Trophoblast cell (in vitro differentiated cells and primary cell): ENCODE data around the gene TRIM3.
A peak's percentile ranks its signal among the peaks of the same experiment; 100 is the strongest.

Experiments used
- DNase-seq, 2 donors: peaks; one replicate each; pipeline ENCODE4 v3.0.0-alpha.2; 2016
- H2AFZ ChIP-seq: 2 replicates; pipeline ENCODE4 v1.6.1; 2013; ENCODE audit warnings: low read length, moderate library complexity, mild to moderate bottlenecking; ENCODE audit not compliant: insufficient read depth, poor library complexity
- H2AK5ac ChIP-seq: 2 replicates; pipeline ENCODE4 v1.6.1; 2013; ENCODE audit warnings: mild to moderate bottlenecking, low read length
- H2BK120ac ChIP-seq: 2 replicates; pipeline ENCODE4 v1.6.1; 2013; ENCODE audit warnings: low read length, mild to moderate bottlenecking, moderate library complexity; ENCODE audit not compliant: insufficient read depth, poor library complexity
- H2BK12ac ChIP-seq: 2 replicates; pipeline ENCODE4 v1.6.1; 2013; ENCODE audit warnings: mild to moderate bottlenecking, low read length, moderate library complexity
- H2BK5ac ChIP-seq: 2 replicates; pipeline ENCODE4 v1.6.1; 2013; ENCODE audit warnings: low read length, low read depth, moderate library complexity, mild to moderate bottlenecking; ENCODE audit not compliant: poor library complexity
- H3K14ac ChIP-seq: 2 replicates; pipeline ENCODE4 v1.6.1; 2013; ENCODE audit warnings: mild to moderate bottlenecking, low read length
- H3K18ac ChIP-seq: 2 replicates; pipeline ENCODE4 v1.6.1; 2013; ENCODE audit warnings: mild to moderate bottlenecking, low read length
- H3K23ac ChIP-seq: 2 replicates; pipeline ENCODE4 v1.6.1; 2013; ENCODE audit warnings: low read length
- H3K27ac ChIP-seq: 2 replicates; pipeline ENCODE4 v1.5.1; 2013; ENCODE audit warnings: low read depth, mild to moderate bottlenecking, inconsistent platforms, low read length, moderate library complexity
- H3K27me3 ChIP-seq: 2 replicates; pipeline ENCODE4 v1.6.1; 2013; ENCODE audit warnings: inconsistent platforms, mild to moderate bottlenecking, low read length, moderate library complexity; ENCODE audit not compliant: insufficient read depth
- H3K36me3 ChIP-seq, 2 experiments: 1 replicate in 1 of 2; 2 replicates in 1 of 2; pipeline ENCODE4 v1.6.1; 2013; ENCODE audit warnings: low read length in 2 of 2, mild to moderate bottlenecking in 2 of 2, moderate library complexity in 1 of 2; ENCODE audit not compliant: insufficient read depth in 2 of 2, control insufficient read depth in 1 of 2
- H3K4ac ChIP-seq: 2 replicates; pipeline ENCODE4 v1.6.1; 2013; ENCODE audit warnings: low read depth, mild to moderate bottlenecking, low read length, moderate library complexity
- H3K4me1 ChIP-seq, 2 experiments: 1 replicate in 1 of 2; 2 replicates in 1 of 2; pipeline ENCODE4 v1.6.1; 2013; ENCODE audit warnings: low read length in 2 of 2, mild to moderate bottlenecking in 2 of 2, moderate library complexity in 1 of 2; ENCODE audit not compliant: insufficient read depth in 2 of 2, control insufficient read depth in 1 of 2
- H3K4me2 ChIP-seq: 2 replicates; pipeline ENCODE4 v1.6.1; 2013; ENCODE audit warnings: inconsistent platforms, mild to moderate bottlenecking, low read length, moderate library complexity
- H3K4me3 ChIP-seq: 2 replicates; pipeline ENCODE4 v1.5.1; 2013; ENCODE audit warnings: mild to moderate bottlenecking, low read depth, low read length, inconsistent platforms
- H3K79me1 ChIP-seq: one replicate; pipeline ENCODE4 v1.6.1; 2013; ENCODE audit warnings: low read length
- H3K79me2 ChIP-seq: 2 replicates; pipeline ENCODE4 v1.6.1; 2013; ENCODE audit warnings: low read length, mild to moderate bottlenecking; ENCODE audit not compliant: control insufficient read depth, insufficient read depth, poor library complexity
- H3K9ac ChIP-seq: 2 replicates; pipeline ENCODE4 v1.6.1; 2013; ENCODE audit warnings: mild to moderate bottlenecking, low read length
- H3K9me3 ChIP-seq: 2 replicates; pipeline ENCODE4 v1.6.1; 2013; ENCODE audit warnings: low read depth, mild to moderate bottlenecking, control low read depth, inconsistent platforms, low read length; ENCODE audit not compliant: insufficient read depth
- H4K12ac ChIP-seq: 2 replicates; pipeline ENCODE4 v1.6.1; 2013; ENCODE audit warnings: low read depth, mild to moderate bottlenecking, low read length, moderate library complexity
- H4K8ac ChIP-seq: 2 replicates; pipeline ENCODE4 v1.6.1; 2013; ENCODE audit warnings: low read depth, mild to moderate bottlenecking, low read length, moderate library complexity
- H4K91ac ChIP-seq: one replicate; pipeline ENCODE4 v1.6.1; 2013; ENCODE audit warnings: low read depth, mild to moderate bottlenecking, low read length, moderate library complexity
- WGBS: extraction: QIAGEN DNeasy Blood & Tissue Kit; methylation state at CpG from one replicate; pipeline ENCODE4 v1.1.7; 2013; ENCODE audit warnings: missing lambda C conversion rate; ENCODE audit not compliant: insufficient read length, insufficient coverage; ENCODE audit errors: extremely low coverage; 5-methylcytosine and 5-hydroxymethylcytosine counted together

TRIM3 gene

GRCh38 chr11:6456361-6457073 lies 17.2 kb downstream of the TRIM3 start:
- Histone ChIP-seq H3K4ac (no peak overlapping the region), H3K79me2 (no peaks in the 10 kb centered on the region), H3K4me1 (peaks cover 0 to 3% of the 10 kb centered on the region in 2 experiments), H3K36me3 (peaks cover 25 to 32% of the 10 kb centered on the region in 2 experiments), H3K27ac (no peak overlapping the region), H2BK12ac (no peak overlapping the region), H3K4me3 (peak overlapping the region; percentile 30), H2AFZ (no peak overlapping the region), H4K8ac (no peak overlapping the region), H3K9ac (no peak overlapping the region), H3K18ac (no peak overlapping the region), H2BK5ac (no peak overlapping the region), H2AK5ac (no peak overlapping the region), H3K79me1 (no peaks in the 10 kb centered on the region), H3K23ac (no peak overlapping the region), H3K4me2 (no peak overlapping the region), H4K91ac (no peak overlapping the region), H2BK120ac (no peak overlapping the region), H4K12ac (no peak overlapping the region), H3K27me3 (no peaks in the 10 kb centered on the region), H3K9me3 (peaks cover 3% of the 10 kb centered on the region), H3K14ac (no peak overlapping the region)
- DNase-seq: no peak
- no CpG with 5 or more reads among the region's 56 CpGs for WGBS

GRCh38 chr11:6455070-6455469 lies 18.7 kb downstream of the TRIM3 start:
- WGBS: no CpG with 5 or more reads among the region's 2 CpGs

GRCh38 chr11:6453152-6453551 lies 20.6 kb downstream of the TRIM3 start:
- Histone ChIP-seq H3K23ac (no peak overlapping the region), H2BK5ac (no peak overlapping the region), H3K27ac (no peak overlapping the region), H3K9ac (no peak overlapping the region), H4K12ac (no peak overlapping the region), H3K36me3 (peaks cover 39 to 49% of the 10 kb centered on the region in 2 experiments), H3K79me2 (no peaks in the 10 kb centered on the region), H4K8ac (no peak overlapping the region), H3K4ac (no peak overlapping the region), H3K4me3 (no peak overlapping the region), H3K14ac (no peak overlapping the region), H2BK12ac (no peak overlapping the region), H2AFZ (no peak overlapping the region), H3K27me3 (no peaks in the 10 kb centered on the region), H2BK120ac (no peak overlapping the region), H3K18ac (no peak overlapping the region), H2AK5ac (no peak overlapping the region), H3K4me1 (peaks cover 0 to under 1% of the 10 kb centered on the region in 2 experiments), H4K91ac (no peak overlapping the region), H3K79me1 (no peaks in the 10 kb centered on the region), H3K4me2 (no peak overlapping the region), H3K9me3 (peaks cover 3% of the 10 kb centered on the region)
- no peak for DNase-seq
- no CpG with 5 or more reads among the region's 2 CpGs for WGBS

More at GRCh38 chr11:6455070-6455469, 18.7 kb downstream of the TRIM3 start:
- Histone ChIP-seq H2BK5ac (no peak overlapping the region), H2AFZ (no peak overlapping the region), H3K36me3 (peaks cover 31 to 43% of the 10 kb centered on the region in 2 experiments), H3K23ac (no peak overlapping the region), H3K4me3 (no peak overlapping the region), H3K4me2 (no peak overlapping the region), H4K12ac (no peak overlapping the region), H3K14ac (no peak overlapping the region), H3K9me3 (peaks cover 3% of the 10 kb centered on the region), H3K4ac (no peak overlapping the region), H2BK12ac (no peak overlapping the region), H3K18ac (no peak overlapping the region), H3K79me2 (no peaks in the 10 kb centered on the region), H4K8ac (no peak overlapping the region), H2BK120ac (no peak overlapping the region), H3K79me1 (no peaks in the 10 kb centered on the region), H3K27ac (no peak overlapping the region), H3K27me3 (no peaks in the 10 kb centered on the region), H3K4me1 (peaks cover 0 to 3% of the 10 kb centered on the region in 2 experiments), H4K91ac (no peak overlapping the region), H2AK5ac (no peak overlapping the region), H3K9ac (no peak overlapping the region)
- DNase-seq: no peak

- Histone ChIP-seq H3K4me1 (no peaks in the 10 kb centered on the region), H3K79me2 (no peaks in the 10 kb centered on the region), H3K23ac (no peak overlapping the region), H3K27ac (no peak overlapping the region), H3K4ac (no peak overlapping the region), H2BK120ac (no peak overlapping the region), H3K9ac (no peak overlapping the region), H3K14ac (no peak overlapping the region), H3K27me3 (no peaks in the 10 kb centered on the region), H4K12ac (no peak overlapping the region), H3K79me1 (no peaks in the 10 kb centered on the region), H2AFZ (no peak overlapping the region), H4K8ac (no peak overlapping the region), H2AK5ac (no peak overlapping the region), H3K9me3 (peaks cover 3% of the 10 kb centered on the region), H3K18ac (no peak overlapping the region), H3K36me3 (peaks cover 37 to 49% of the 10 kb centered on the region in 2 experiments), H3K4me3 (no peak overlapping the region), H3K4me2 (no peak overlapping the region), H4K91ac (no peak overlapping the region), H2BK12ac (no peak overlapping the region), H2BK5ac (no peak overlapping the region)
- no peak for DNase-seq
- no CpG with 5 or more reads among the region's 3 CpGs for WGBS
Measured at GRCh38 chr11:6452219-6452618, 21.5 kb downstream of the TRIM3 start.
